Stimulated activated CD8-positive, alpha-beta memory T cell treated with anti-CD3 and anti-CD28 coated beads, Interleukin-7, amount 100 ng/mL, for 4 hours (primary cell): Measurements from ENCODE around the gene MRAS.
"Not testable (repeated sequence)": the region's sequence is repeated elsewhere in the genome, so short reads cannot be mapped to it uniquely, and the experiment has no call there.

Experiments
- DNase-seq, 2 donors: peaks; one replicate each; pipeline ENCODE4 v3.0.0-alpha.2; 2020; ENCODE audit warnings: low read depth in 2 of 2

Gene MRAS

GRCh38 chr3:138389841-138390581, 41.6 kb downstream of the MRAS start:
- no peak for DNase-seq

- DNase-seq = no peak
These were observed 42.2 kb downstream of the MRAS start for GRCh38 chr3:138390582-138390932.

- DNase-seq = no peak
These were observed 45.8 kb downstream of the MRAS start for GRCh38 chr3:138394156-138394555.

- DNase-seq = no peak
These were observed 46.3 kb downstream of the MRAS start for GRCh38 chr3:138394686-138395085.

- DNase-seq = no peak
These were observed 47.7 kb downstream of the MRAS start for GRCh38 chr3:138395865-138396751.

- DNase-seq = no peak
These were observed 48.5 kb downstream of the MRAS start for GRCh38 chr3:138396752-138397410.

GRCh38 chr3:138397983-138398382, 49.6 kb downstream of the MRAS start:
- no peak for DNase-seq

- DNase-seq = no peak
These were observed 50.6 kb downstream of the MRAS start for GRCh38 chr3:138398791-138399575.

- no peak for DNase-seq
These were observed 51.4 kb downstream of the MRAS start for GRCh38 chr3:138399766-138400165.

GRCh38 chr3:138400651-138401070, 52.3 kb downstream of the MRAS start:
- DNase-seq = no peak

- DNase-seq = no peak
These were observed 53.5 kb downstream of the MRAS start for GRCh38 chr3:138401834-138402233.

GRCh38 chr3:138404121-138404520, 55.7 kb downstream of the MRAS start:
- no peak for DNase-seq

GRCh38 chr3:138405001-138405400, 56.6 kb downstream of the MRAS start:
- no peak for DNase-seq

- no peak for DNase-seq
These were observed 57.1 kb downstream of the MRAS start for GRCh38 chr3:138405486-138405885.

- DNase-seq = no peak
These were observed 58.2 kb downstream of the MRAS start for GRCh38 chr3:138406606-138407005.

- DNase-seq = no peak
These were observed 59.0 kb downstream of the MRAS start for GRCh38 chr3:138407236-138407907.

GRCh38 chr3:138408751-138409570, 60.6 kb downstream of the MRAS start:
- DNase-seq = no peak

GRCh38 chr3:138412821-138413551, 64.6 kb downstream of the MRAS start:
- no peak for DNase-seq

- DNase-seq = not testable (repeated sequence)
These were observed 67.9 kb downstream of the MRAS start for GRCh38 chr3:138416236-138416635.
